Stimulated activated CD8-positive, alpha-beta memory T cell treated with anti-CD3 and anti-CD28 coated beads, Interleukin-4, amount 100 ng/mL, for 1 hour (primary cell): ENCODE results near the gene CAMTA1.

Source experiments
- DNase-seq, 2 donors: peaks; one replicate each; pipeline ENCODE4 v3.0.0-alpha.2; 2020; ENCODE audit warnings: low read depth in 2 of 2, low spot score in 1 of 2

The CAMTA1 gene

DNA sequence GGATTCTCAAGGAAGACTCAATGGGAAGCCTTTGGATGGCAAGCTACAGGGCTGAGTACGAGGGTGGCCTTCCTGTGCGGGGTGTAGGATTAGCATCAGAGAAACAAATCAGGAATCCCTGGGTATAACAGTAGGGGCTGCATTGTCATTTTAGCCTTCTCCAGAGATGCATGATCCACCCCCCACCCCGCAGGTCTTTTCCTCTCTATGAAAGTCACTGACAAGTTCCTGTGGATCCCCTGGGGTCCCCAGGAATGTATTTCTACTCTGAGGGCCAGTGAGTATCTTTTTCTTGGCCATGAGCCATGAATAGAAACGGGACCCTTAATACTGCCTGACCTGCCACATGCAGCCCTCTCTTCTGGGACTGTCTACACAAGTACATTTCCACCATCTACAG lies 512.9 kb downstream of the CAMTA1 start:
- DNase-seq = no peak

DNA sequence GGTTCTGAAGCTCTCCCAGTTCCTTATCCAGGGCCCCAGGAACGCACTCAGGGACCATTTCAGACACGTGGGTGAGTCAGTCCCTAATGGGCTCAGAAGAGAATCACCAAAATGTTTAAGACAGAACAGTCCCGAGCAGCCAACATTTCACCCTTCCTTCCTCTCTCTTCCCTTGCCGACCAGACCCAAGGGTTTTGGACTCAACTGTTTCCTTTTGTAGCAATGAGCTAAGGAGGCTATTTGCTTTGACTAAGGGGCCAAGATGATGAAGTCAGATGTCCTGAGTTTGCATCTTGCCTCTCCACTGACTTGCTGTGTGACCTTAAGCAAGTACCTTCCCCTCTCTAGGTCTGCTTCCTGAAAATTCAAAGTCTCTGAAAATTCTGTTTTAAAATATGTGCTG lies 513.5 kb downstream of the CAMTA1 start:
- no peak for DNase-seq

DNA sequence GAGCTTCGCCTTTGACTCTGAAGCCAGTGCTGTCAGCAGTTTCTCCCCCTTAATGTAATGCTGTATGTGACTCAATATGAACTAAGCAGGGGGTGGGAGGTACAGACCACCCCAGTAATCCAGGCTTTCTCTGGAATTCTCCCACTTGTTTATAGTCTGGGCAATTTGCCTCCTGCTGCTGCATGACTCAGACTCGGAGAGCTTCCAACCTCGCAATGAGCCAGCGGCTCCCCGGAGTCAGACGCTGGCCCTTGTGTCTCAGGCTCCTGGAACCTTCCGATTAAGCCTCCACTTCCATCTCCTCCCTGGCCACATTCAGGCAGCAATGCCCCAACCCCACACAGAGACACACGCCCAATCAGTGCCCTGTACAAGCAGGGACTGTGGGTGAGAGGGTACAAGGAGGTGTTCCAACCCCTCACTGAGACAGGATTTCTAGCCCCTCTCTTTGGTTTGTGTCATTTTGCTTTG lies 514.1 kb downstream of the CAMTA1 start:
- DNase-seq = no peak

DNA sequence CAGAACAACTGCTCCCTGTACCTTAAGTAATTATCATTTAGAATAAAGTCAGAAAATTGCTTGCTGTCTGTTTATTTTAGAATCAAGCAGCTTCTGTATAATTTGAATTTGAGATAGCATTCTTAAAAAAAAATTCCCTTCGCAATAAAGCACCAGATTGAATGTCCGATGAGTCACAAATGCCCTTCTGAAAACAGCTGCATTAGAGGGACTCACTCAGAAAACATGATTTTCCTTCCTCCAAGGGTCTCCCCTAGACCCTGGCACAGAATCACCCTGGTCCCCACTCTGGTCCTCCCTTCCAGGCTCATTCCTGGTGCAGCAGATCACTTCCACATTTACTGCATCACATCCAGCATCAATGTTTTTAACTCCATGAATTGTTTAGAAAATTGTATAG lies 514.7 kb downstream of the CAMTA1 start:
- no peak for DNase-seq

DNA sequence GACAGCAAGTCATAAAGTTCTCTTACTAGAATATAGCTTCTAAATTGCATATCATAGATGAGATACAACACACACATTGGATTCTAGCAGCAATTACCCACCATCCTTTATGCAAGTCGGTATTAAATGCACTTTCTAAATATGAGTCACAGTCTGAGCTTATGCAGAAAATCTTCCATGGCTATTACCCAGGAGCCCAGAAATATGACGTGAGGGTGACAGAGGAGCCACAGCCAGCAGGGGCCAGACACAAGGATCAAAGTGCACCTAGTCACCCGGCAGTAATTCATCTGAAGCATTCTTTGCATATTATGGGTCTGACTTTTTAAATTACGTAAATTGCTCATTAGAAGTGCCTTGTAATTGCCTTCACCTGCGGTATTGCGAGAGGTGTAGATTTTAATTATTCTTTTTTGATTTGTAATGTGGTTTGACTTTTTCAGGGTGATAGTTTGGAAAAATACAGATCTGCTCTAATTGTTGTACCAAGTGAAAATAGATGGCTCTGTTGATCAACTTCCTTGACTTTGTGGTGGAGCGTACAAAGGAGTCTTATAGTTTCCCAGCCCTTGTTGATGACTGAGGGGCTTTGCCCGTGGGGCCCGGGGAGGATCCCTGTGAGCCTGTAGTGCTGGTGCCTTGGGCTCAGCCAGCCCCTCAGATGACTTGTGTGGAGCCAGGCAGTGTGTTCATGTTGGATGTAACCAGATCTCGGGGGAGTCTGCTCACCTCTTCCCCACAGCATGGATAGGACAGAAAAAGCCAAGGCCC lies 515.8 kb downstream of the CAMTA1 start:
- no peak for DNase-seq

DNA sequence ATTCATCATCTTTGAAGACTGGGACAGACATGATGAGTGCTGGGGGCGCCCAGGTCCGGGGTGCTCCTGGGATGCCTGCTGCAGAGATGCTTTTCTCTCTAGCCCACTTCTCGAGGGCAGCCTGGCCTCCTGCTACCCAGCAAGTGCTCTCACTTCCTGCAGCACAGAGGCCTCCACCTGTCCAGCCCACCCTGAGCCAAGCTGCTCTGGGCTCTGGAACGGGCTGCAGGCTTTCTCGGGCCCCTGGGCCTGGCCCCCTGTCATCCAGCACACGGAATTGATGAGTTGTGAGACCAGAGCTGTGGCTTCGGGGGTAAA lies 516.4 kb downstream of the CAMTA1 start:
- DNase-seq = no peak

DNA sequence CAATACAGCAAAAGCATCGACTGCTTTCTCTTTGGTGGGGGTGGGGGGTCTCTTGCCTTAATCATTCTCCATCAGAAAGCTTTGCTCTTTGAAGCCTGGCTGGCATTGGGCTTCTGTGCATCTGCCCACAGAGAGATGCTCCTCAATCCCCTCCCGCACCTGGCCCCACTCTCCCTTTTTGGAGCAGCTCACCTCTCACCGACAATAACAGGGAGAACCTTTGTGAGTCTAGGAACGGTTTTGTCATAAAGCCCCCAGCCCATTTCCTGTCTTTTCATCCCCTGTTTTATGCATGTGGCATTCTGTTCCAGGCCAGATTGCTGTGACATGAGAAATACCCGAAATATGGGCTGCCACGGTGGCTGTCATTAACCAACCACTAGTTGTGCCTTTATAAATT lies 516.9 kb downstream of the CAMTA1 start:
- DNase-seq = no peak

DNA sequence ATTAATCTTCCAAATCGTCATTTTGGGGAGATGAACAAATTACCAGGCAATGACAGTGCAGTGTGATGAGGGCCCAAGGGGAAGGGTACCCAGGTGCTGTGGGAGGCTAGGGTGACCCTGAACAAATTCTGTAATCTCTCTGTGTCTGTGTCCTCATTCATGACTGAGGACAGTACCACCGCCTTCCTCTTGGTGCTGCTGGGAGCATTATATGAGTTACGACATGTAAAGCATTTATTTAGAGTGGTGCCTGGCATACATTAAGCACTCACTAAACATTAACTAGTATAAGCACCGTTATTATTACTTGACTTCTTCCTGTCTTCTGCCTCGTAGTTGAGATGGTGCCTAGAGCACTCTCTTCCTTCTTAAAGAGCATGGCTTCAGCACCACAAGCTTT lies 517.6 kb downstream of the CAMTA1 start:
- no peak for DNase-seq

DNA sequence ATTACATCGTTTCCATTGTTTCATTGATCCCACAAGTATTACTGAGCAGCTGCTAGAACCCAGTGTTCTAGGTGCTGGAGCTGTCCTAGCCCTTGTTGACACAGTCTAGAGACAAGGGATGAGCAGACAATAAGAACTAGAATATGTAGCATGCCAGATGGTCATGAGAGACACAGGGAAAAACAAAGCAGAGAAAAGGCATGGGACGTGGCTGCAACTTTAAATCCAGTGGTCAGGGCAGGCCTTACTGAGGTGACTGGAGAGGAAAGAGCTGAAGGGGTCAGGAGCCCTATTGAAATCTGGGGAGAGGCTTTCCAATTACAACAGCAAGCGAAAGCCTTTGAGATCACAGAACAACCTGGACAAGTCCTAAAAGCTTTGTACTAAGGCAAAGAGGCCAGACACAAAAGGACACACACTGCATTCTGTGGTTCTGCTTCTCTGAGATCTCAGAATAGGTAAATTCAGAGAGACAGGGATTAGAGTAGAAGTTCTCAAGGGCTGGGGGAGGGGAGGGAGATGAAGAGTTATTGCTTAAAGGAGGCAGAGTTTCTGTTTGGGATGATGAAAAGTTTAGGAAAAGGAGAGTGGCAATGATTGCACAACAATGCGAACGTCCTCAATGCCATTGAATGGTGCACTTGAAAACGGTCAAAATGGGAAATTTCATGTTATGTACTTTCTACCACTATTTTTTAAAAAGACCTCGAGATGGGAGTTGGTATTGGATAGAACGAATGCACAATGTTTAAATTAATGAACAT lies 518.5 kb downstream of the CAMTA1 start:
- DNase-seq = no peak

DNA sequence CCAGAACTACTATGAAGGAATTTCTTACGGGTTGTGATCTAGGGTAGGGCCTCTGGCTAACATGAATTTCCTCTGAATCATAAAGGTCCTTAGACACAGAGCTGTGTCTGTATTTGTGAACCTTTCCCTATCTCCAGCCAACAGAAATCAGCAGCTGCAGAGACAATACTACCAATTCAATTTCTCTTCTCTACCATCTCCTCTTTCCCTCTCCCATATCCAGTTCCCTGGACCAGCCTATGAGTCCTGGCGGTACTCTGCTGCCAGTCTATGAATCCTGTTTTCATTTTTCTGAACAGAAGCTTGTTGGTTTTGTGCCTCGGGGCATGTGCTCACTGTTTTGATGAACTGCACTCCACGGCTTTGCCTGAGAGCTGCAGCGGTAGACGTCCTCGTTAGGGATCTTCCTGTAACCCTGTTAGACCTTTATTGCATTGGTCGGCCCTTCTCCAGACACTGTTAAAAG lies 527.9 kb downstream of the CAMTA1 start:
- no peak for DNase-seq

DNA sequence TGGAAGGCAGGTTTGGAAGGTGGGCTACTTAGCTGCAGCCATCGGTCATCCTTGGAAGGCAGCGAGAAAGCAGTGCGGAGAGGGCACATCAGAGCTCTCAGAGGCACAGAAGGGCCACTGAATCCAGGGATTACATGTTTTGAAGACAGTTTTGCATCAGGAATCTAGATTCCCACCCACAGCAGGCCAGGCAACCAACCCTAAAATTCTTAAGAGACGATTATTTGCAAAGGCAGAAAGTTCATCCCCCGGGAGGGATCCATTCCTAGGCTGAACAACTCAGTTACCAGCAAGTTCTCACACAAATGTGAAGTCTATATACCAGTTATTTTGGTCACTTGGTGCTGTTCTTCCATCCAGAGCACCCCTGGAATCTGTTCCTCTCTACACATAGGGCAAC lies 528.6 kb downstream of the CAMTA1 start:
- DNase-seq = no peak

DNA sequence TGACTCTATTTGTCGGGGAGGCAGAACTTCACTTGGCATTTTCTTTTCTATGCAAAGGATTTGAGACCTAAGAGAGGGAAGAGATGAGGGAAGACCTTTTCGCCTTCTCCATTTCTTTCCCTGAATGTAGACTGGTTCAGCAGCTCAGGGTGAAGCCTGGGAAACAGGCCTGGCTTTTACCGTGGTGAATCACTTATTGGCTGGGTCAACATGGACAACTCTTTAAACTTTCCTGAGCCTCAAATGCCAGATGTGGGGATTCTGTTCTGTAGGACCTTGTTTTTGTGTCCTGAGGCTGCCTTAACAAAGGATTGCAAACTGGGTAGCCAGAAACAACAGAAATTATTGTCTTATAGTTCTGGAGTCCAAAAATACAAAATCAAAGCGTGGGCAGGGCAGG lies 530.1 kb downstream of the CAMTA1 start:
- no peak for DNase-seq

DNA sequence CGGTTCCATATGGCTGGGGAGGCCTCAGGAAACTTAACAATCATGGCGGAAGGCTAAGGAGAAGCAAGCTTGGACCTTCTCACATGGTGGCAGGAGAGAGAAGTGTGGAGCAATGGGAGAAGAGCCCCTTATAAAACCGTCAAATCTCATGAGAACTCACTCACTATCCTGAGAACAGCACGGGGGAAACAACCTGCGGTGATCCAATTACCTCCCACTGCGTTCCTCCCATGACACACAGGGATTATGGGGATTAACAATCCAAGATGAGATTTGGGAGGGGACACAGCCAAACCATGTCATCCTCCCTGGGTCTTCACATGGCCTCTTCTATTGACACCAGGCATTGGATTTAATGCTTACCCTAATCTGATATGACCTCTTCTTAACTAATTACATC lies 530.7 kb downstream of the CAMTA1 start:
- no peak for DNase-seq

DNA sequence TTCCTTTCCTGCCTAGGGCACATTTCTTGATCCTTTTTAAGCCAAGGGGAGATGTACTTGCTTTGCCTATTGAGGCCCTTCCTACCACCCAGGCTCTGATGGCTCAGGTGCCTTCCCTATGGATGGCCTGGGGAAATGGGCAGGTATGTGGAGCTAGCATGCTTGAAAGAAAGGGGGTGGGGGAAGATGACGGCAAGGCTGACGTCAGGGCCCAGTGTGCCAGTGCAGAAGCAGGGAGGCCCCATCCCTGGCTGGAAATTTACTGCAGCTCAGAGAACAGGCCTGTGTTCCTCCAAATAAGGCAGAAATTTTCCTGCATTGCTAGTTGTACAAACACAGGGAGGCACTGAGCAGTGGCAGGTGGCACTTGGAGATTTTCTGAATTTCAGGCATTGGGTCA lies 532.6 kb downstream of the CAMTA1 start:
- no peak for DNase-seq

DNA sequence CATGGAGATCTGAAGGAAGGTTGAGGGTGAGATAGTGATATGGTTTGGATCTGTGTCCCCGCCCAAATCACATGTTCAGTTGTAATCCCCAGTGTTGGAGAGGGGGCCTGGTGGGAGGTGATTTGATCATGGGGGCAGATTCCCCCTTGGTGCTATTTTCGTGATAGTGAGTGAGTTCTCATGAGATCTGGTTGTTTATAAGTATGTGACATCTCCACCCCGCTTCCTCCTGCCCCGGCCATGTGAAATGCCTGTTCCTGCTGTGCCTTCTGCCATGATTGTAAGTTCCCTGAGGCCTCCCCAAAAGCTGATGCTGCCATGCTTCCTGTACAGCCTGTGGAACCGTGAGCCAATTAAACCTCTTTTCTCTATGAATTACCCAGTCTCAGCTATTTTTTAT lies 533.9 kb downstream of the CAMTA1 start:
- DNase-seq = no peak

DNA sequence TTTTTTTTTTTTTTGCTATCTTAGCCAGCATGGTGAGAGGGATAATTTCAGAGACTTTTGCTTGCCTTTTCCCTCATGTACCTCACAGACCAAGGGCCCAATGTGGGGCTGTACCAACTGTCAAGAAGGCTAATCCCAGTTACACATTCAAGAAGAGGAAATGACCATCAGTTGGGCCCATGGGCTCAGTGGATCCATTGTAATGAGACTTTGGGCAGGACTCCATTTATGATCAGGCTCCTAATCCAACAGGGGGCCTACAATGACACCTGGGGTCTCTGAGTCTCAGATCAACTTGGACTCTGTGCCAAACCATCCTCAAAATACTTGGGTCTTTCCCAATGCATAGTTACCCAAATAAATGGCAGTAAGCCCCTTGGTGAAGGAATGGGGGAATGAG lies 535.4 kb downstream of the CAMTA1 start:
- DNase-seq = no peak

DNA sequence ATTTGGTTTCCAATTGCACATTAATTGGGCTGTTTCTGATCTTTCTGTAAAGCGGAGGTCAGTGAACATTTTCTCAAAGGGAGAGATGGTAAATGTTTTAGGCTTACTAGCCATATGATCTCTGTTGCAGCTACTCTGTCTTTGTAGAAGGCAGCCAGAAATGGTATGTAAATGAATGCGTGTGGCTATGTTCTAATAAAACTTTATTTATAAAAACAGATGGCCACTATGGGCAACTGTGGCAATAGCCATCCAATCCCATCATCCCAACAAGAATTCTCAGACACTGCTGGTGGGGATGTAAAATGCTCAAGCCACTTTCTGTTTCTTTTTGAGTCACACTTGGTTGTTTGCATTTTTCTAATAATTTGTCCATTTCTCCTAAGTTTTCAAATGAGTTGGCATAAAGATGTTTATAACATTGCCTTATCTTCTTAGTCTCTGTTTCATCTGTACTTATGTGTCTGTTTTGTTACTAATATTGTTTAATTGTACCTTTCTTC lies 537.1 kb downstream of the CAMTA1 start:
- no peak for DNase-seq

DNA sequence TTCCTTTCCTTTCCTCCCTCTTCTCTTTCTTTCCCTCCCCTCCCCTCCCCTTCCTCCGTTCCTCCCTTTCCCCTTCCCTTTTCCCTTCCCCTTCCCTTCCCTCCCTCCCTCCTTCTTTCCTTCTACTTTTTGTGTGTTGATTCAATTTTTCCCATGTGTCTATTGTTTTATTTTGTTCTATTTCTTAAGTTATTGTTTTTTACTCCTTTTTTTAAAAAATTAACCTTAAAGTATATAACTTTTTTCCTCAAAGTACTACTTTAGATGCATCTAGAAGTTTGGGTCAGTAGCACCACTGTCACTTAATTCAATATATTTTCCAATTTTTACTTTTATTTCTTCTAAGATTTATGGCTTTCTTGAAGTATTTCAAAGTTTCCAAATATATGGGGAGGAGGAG lies 537.7 kb downstream of the CAMTA1 start:
- DNase-seq = no peak

DNA sequence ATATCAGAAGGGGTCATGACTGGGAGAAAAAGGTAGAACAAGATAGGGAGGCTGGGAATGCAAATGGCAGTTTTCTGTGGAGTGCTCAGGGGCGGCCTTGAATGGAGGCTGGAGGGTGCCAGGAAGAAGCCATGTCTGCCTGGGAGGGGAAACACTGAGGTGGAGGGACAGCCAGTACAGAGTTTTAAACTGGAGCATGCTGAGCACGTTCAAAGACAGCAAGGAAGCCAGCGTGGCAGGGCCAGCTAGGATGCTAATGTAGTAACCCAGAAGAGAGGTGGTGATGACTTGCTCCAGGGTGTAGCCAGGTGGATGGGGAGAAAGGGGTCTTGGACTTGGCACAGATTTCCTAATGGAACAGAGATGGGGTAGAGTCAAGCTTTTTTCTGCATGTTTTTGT lies 540.0 kb downstream of the CAMTA1 start:
- no peak for DNase-seq

DNA sequence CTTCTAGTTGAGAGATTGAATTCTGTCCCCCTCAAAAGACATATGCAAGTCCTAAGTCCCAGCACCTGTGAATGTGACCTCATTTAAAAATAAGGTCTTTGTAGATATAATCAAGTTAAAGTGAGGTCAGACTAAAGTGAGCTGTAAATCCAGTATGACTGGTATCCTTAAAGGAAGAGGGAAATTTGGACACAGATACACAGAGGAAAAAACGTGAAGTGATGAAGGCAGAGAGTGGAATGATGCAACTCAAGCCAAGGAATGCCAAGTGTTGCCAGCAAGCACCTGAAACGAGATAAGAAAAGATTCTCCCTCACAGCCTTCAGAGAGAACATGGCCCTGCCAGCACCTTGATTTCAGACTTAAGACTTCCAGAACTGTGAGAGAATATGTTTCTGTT lies 541.1 kb downstream of the CAMTA1 start:
- no peak for DNase-seq

DNA sequence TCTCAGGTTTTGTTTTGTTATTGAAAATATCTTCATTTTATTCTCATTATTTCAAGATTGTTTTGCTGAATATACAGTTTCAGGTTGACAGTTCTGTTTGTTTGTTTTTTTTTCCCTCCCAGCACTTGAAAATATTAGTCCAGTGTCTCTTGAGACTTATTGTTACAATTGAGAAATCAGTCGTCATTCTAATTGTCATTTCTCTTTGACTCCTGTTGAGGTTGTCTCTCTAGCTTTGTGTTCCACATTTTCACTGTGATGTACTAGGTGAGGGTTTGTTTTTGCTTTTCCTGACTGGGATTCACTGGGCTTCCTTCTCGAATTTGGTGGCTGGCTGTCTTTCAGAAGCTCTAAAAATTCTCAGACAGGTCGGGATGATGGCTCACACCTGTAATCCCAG lies 542.6 kb downstream of the CAMTA1 start:
- DNase-seq = no peak

DNA sequence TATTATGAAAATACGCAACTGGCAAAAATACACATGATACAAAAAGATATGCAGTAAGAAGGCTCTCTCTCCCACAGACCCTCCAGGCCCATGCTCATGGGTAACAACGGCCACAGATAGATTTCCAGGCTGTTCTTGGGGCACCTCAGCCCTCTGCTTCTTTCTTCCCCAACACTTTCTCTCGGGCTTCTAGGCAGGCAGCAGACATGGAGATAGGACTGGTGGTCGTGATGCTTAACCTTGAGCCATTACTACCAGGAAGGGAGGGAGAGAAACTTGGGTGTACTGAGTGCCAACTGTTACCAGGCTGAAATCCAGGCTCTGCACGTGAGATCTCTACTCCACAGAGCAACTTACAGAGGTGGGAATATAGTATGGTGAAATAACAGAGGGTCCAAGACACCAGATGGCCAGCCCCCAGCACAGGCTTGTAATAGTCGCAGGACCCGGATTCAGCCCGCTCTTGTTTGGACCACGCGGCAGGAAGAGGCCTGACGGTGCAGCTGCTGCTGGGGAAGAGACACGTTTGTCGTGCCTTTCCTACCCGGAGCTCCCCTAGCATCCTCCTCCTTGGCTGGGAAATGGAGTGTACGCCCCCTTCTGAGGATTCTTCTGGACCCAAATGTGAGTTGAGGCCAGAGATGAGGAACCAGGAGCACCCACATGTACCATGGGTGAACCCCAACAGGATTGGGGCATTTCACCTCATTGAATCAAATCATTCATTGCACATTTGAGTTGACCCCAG lies 544.8 kb downstream of the CAMTA1 start:
- no peak for DNase-seq
